Immature natural killer cell (primary cell): ENCODE results near the gene CDKL4. TPM values are rescaled to one million over a fixed set of nuclear protein-coding genes. Genes with fewer than 3 reads are reported as not detected.
"Not testable (repeated sequence)": the region's sequence is repeated elsewhere in the genome, so short reads cannot be mapped to it uniquely, and the experiment has no call there.

ENCODE experiments used
- DNase-seq, 3 donors: peaks; one replicate each; pipeline ENCODE4 v3.0.0; 2022; ENCODE audit warnings: mixed read lengths in 1 of 3
- H3K27ac Mint-ChIP-seq, 6 donors: one replicate each; pipeline ENCODE4 v1.8.0; 2020; ENCODE audit warnings: mixed read lengths in 6 of 6, mild to moderate bottlenecking in 5 of 6, inconsistent platforms in 4 of 6, moderate library complexity in 3 of 6
- H3K27me3 Mint-ChIP-seq, 3 donors: one replicate each; pipeline ENCODE4 v1.8.0; 2020 to 2021; ENCODE audit warnings: low read depth in 3 of 3, mild to moderate bottlenecking in 3 of 3, mixed read lengths in 3 of 3, moderate library complexity in 3 of 3, inconsistent platforms in 1 of 3
- H3K36me3 Mint-ChIP-seq, 3 donors: one replicate each; pipeline ENCODE4 v1.8.0; 2020; ENCODE audit warnings: mixed read lengths in 3 of 3, inconsistent platforms in 2 of 3, mild to moderate bottlenecking in 2 of 3
- H3K4me1 Mint-ChIP-seq, 2 donors: one replicate each; pipeline ENCODE4 v1.8.0; 2020; ENCODE audit warnings: inconsistent platforms in 2 of 2, mild to moderate bottlenecking in 2 of 2, mixed read lengths in 2 of 2, moderate library complexity in 1 of 2
- H3K4me3 Mint-ChIP-seq, 5 donors: one replicate each; pipeline ENCODE4 v1.8.0; 2020; ENCODE audit warnings: mild to moderate bottlenecking in 5 of 5, mixed read lengths in 5 of 5, inconsistent platforms in 3 of 5, moderate library complexity in 3 of 5
- H3K9me3 Mint-ChIP-seq, 6 donors: one replicate each; pipeline ENCODE4 v1.8.0; 2020; ENCODE audit warnings: mild to moderate bottlenecking in 6 of 6, mixed read lengths in 6 of 6, inconsistent platforms in 4 of 6, moderate library complexity in 3 of 6
- polyA plus RNA-seq, 3 donors: library from polyadenylated mRNA; unstranded; fragments of 300-500 nt; fragmentation: Illumina TruSeq; gene quantifications; one replicate each; pipeline ENCODE4 v1.2.3, GENCODE V29; 2021

Gene CDKL4
- polyA plus RNA-seq, 3 donors from 2014 or later: not detected

DNA sequence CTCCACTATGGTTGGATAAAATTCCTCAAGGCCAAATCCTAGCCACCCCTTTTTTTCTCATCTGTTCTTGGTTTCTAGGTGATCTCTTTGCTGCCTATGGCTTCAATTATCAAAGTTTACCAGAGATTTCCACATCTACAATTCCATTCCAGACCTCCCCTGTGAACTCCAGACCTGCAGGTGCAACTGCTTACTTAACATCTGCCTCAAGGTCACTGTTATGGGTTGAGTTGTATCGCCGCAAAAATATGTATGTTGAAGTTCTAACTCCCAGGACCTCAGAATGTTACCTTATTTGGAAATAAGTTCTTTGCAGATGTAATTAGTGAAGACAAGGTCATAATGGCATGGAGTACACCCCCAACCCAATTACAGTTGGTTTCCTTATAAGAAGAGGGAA is 62.5 kb downstream of the CDKL4 start:
- H3K27me3 Mint-ChIP-seq: peaks cover 0 to 5% (median 3%) of the 10 kb centered on the region in 3 donors
- peaks cover 0 to 8% (median 0%) of the 10 kb centered on the region in 3 donors for H3K36me3 Mint-ChIP-seq
- DNase-seq: no peak
- no peak overlapping the region for H3K4me3 Mint-ChIP-seq
- no peak overlapping the region for H3K27ac Mint-ChIP-seq
- H3K4me1 Mint-ChIP-seq: no peaks in the 10 kb centered on the region
- H3K9me3 Mint-ChIP-seq: no peaks in the 10 kb centered on the region

DNA sequence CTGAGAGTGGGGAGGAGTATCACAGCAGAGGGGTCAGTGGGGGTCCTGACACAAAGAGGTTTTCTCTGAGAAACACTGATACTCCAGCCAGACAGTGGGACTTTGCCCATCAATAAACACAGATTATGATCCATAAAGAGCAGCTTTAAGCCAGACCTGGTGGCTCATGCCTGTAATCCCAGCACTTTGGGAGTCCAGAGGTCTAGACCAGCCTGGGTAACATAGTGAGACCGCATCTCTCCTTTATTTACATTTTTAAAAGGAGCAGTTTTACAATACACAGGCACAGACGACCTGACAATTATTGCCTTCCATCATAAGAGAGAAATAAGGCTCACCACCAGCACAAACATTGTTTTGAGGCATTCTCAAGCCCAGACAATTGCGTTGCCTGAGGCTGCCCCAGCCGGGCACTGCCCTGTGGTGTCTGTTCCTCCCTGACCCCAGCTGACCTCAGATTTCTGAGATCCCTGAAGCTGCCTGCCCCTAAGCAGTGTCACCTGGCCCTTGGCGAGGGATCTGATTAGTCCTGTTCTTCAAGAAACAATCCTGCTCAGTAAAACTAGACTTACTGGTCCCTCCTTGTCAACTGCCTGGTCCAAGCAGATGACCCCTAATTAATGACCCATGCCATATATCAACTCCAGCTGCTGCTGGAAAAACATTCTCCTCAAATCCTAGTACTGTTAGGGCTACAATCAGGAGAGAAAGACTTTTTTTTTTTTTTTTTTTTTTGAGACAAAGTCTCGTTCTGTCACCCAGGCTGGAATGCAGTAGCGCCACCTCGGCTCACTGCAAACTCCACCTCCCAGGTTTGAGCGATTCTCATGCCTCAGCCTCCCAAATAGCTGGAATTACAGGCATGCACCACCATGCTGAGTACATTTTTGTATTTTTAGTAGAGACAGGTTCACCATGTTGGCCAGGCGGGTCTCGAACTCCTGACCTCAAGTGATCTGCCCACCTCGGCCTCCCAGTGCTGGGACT is 63.5 kb downstream of the CDKL4 start:
- H3K9me3 Mint-ChIP-seq: no peaks in the 10 kb centered on the region
- H3K4me3 Mint-ChIP-seq: no peak overlapping the region
- no peak overlapping the region for H3K27ac Mint-ChIP-seq
- DNase-seq: no peak
- peaks cover 0 to 8% (median 0%) of the 10 kb centered on the region in 3 donors for H3K36me3 Mint-ChIP-seq
- H3K4me1 Mint-ChIP-seq: no peaks in the 10 kb centered on the region
- peaks cover 0 to 5% (median 2%) of the 10 kb centered on the region in 3 donors for H3K27me3 Mint-ChIP-seq

DNA sequence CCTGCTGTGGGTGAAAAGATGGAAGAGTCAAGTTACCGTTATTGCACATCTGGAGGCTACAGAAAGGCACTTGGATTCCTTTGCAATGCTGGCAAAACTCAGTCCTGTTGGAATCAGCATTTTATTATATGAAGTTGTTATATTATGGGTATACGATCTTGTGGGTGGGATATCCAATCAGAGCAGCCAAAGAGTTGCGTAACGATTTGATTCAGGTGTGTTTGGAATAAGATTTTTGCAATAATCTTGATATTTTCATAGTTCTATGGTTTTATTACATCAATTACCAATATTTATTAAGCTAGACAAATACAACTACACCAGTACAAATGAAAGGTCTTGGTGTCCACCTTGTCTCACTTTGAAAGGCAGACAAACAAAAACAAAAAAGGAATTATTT is 65.0 kb downstream of the CDKL4 start:
- Mint-ChIP-seq H3K4me1 (no peaks in the 10 kb centered on the region), H3K4me3 (no peak overlapping the region), H3K27ac (no peak overlapping the region), H3K9me3 (no peaks in the 10 kb centered on the region), H3K36me3 (peaks cover 0 to 8% (median 0%) of the 10 kb centered on the region in 3 donors), H3K27me3 (peaks cover 0 to 5% (median 2%) of the 10 kb centered on the region in 3 donors)
- no peak for DNase-seq

- Mint-ChIP-seq H3K27ac (no peak overlapping the region), H3K36me3 (peaks cover 0 to 4% (median 0%) of the 10 kb centered on the region in 3 donors), H3K4me3 (no peak overlapping the region)
Measured at GRCh38 chr2:39176997-39177396, 66.8 kb downstream of the CDKL4 start.

GRCh38 chr2:39175026-39175812 is 68.6 kb downstream of the CDKL4 start:
- no peak for DNase-seq
- Mint-ChIP-seq H3K9me3 (no peaks in the 10 kb centered on the region), H3K4me1 (peaks cover 0 to 3% of the 10 kb centered on the region in 2 donors), H3K27me3 (peaks cover 0 to 4% (median 0%) of the 10 kb centered on the region in 3 donors), H3K27ac (no peak overlapping the region), H3K4me3 (no peak overlapping the region), H3K36me3 (no peaks in the 10 kb centered on the region)

More at GRCh38 chr2:39176997-39177396, 66.8 kb downstream of the CDKL4 start:
- no peaks in the 10 kb centered on the region for H3K9me3 Mint-ChIP-seq
- no peaks in the 10 kb centered on the region for H3K4me1 Mint-ChIP-seq
- H3K27me3 Mint-ChIP-seq: peaks cover 0 to 6% (median 2%) of the 10 kb centered on the region in 3 donors
- DNase-seq: no peak

GRCh38 chr2:39174022-39174421 is 69.7 kb downstream of the CDKL4 start:
- Mint-ChIP-seq H3K27me3 (peaks cover 0 to 4% (median 0%) of the 10 kb centered on the region in 3 donors), H3K4me3 (no peak overlapping the region), H3K27ac (no peak overlapping the region), H3K36me3 (no peaks in the 10 kb centered on the region), H3K9me3 (no peaks in the 10 kb centered on the region), H3K4me1 (peaks cover 0 to 3% of the 10 kb centered on the region in 2 donors)
- no peak for DNase-seq

GRCh38 chr2:39172047-39172706 is 71.6 kb downstream of the CDKL4 start:
- not testable (repeated sequence) for H3K27me3 Mint-ChIP-seq, H3K36me3 Mint-ChIP-seq, H3K4me1 Mint-ChIP-seq, H3K27ac Mint-ChIP-seq, DNase-seq, H3K9me3 Mint-ChIP-seq, H3K4me3 Mint-ChIP-seq

- H3K9me3 Mint-ChIP-seq: no peaks in the 10 kb centered on the region
Measured at GRCh38 chr2:39171621-39172020, 72.1 kb downstream of the CDKL4 start.

GRCh38 chr2:39164089-39164488 is 79.7 kb downstream of the CDKL4 start:
- no peaks in the 10 kb centered on the region for H3K36me3 Mint-ChIP-seq
- peaks cover 0 to 8% (median 0%) of the 10 kb centered on the region in 3 donors for H3K27me3 Mint-ChIP-seq
- no peaks in the 10 kb centered on the region for H3K4me1 Mint-ChIP-seq
- H3K4me3 Mint-ChIP-seq: no peak overlapping the region
- H3K27ac Mint-ChIP-seq: no peak overlapping the region
- no peaks in the 10 kb centered on the region for H3K9me3 Mint-ChIP-seq
- no peak for DNase-seq

More at GRCh38 chr2:39171621-39172020, 72.1 kb downstream of the CDKL4 start:
- Mint-ChIP-seq H3K27ac (no peak overlapping the region), H3K36me3 (no peaks in the 10 kb centered on the region), H3K27me3 (peaks cover 0 to 1% (median 0%) of the 10 kb centered on the region in 3 donors), H3K4me1 (peaks cover 0 to 3% of the 10 kb centered on the region in 2 donors), H3K4me3 (no peak overlapping the region)
- DNase-seq: no peak

- H3K4me3 Mint-ChIP-seq: no peak overlapping the region
- H3K27me3 Mint-ChIP-seq: peaks cover 0 to 8% (median 0%) of the 10 kb centered on the region in 3 donors
- no peaks in the 10 kb centered on the region for H3K4me1 Mint-ChIP-seq
- H3K36me3 Mint-ChIP-seq: no peaks in the 10 kb centered on the region
- H3K9me3 Mint-ChIP-seq: no peaks in the 10 kb centered on the region
- DNase-seq: no peak
- no peak overlapping the region for H3K27ac Mint-ChIP-seq
Measured at GRCh38 chr2:39160982-39161381, 82.8 kb downstream of the CDKL4 start.

DNA sequence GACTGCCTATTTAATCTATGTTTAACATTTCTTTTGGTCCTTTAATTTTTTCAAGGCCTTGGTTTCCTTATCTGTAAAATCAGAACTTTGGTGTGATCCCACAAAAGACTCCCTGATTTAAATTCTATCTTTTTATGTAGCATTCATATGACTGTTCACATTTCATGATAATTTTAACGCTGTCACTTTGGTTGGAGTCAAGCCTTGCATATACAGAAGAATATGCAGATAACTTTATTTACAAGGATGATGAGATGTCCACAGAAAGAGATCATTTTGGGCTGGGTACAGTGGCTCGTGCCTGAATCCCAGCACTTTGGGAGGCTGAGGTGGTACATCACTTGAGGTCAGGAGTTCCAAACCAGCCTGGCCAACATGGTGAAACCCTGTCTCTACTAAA is 84.5 kb downstream of the CDKL4 start:
- Mint-ChIP-seq H3K4me3 (no peak overlapping the region), H3K27me3 (peaks cover 0 to 8% (median 0%) of the 10 kb centered on the region in 3 donors), H3K4me1 (no peaks in the 10 kb centered on the region), H3K9me3 (no peaks in the 10 kb centered on the region), H3K36me3 (no peaks in the 10 kb centered on the region), H3K27ac (no peak overlapping the region)
- no peak for DNase-seq

DNA sequence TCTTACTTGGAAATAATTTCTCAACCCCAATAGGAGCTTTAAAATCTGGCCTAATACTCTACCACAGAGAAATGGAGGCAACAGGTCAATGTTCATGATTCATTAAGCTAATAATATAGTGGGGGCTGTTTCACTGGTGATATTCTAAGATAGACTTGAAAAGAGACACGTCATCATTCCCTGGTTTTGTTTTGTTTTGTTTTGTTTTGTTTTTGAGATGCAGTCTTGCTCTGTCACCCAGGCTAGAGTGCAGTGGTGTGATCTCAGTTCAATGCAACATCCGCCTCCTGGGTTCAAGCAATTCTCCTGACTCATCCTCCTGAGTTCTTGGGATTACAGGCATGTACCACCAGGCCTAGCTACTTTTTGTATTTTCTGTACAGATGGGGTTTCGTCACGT is 85.4 kb downstream of the CDKL4 start:
- no peaks in the 10 kb centered on the region for H3K36me3 Mint-ChIP-seq
- H3K27ac Mint-ChIP-seq: no peak overlapping the region
- DNase-seq: no peak
- no peaks in the 10 kb centered on the region for H3K4me1 Mint-ChIP-seq
- peaks cover 0 to 6% (median 2%) of the 10 kb centered on the region in 3 donors for H3K27me3 Mint-ChIP-seq
- no peaks in the 10 kb centered on the region for H3K9me3 Mint-ChIP-seq
- H3K4me3 Mint-ChIP-seq: no peak overlapping the region

- peaks cover 0 to 5% (median 2%) of the 10 kb centered on the region in 3 donors for H3K27me3 Mint-ChIP-seq
- no peaks in the 10 kb centered on the region for H3K4me1 Mint-ChIP-seq
- no peaks in the 10 kb centered on the region for H3K9me3 Mint-ChIP-seq
- no peak for DNase-seq
- no peak overlapping the region for H3K4me3 Mint-ChIP-seq
- no peaks in the 10 kb centered on the region for H3K36me3 Mint-ChIP-seq
- H3K27ac Mint-ChIP-seq: no peak overlapping the region
Measured at GRCh38 chr2:39156846-39157245, 86.9 kb downstream of the CDKL4 start.
